OCI-LY3 (cell line): Measurements from ENCODE around the gene PPP1R14D.

Source experiments
- H2AFZ ChIP-seq: fragments of 200-600, 300-600 bp; shearing (Covaris generic); 2 replicates; pipeline ENCODE4 v1.6.0; 2014; ENCODE audit warnings: antibody characterized with exemption, low read depth, low read length
- H3K27ac ChIP-seq: fragments of 200-600, 300-600 bp; sonication (generic); 2 replicates; pipeline ENCODE4 v1.5.1; 2014; ENCODE audit warnings: mild to moderate bottlenecking, low read length, moderate library complexity, mixed read lengths
- H3K27me3 ChIP-seq: fragments of 200-600, 300-600 bp; sonication (generic); 2 replicates; pipeline ENCODE4 v1.6.1; 2014; ENCODE audit warnings: low read depth, low read length, mixed read lengths
- H3K36me3 ChIP-seq: fragments of 200-600, 300-600 bp; sonication (generic); replicated peaks from 2 replicates; pipeline ENCODE3; 2014; ENCODE audit warnings: low read depth, low read length, mixed read lengths
- H3K4me1 ChIP-seq: fragments of 300-600, 200-600 bp; sonication (generic); 2 replicates; pipeline ENCODE4 v1.6.1; 2014; ENCODE audit warnings: low read length, mixed read lengths
- H3K4me2 ChIP-seq: fragments of 200-600, 300-600 bp; sonication (generic); 2 replicates; pipeline ENCODE4 v1.6.1; 2014; ENCODE audit warnings: low read length, mixed read lengths
- H3K4me3 ChIP-seq: fragments of 300-600, 200-600 bp; sonication (generic); 2 replicates; pipeline ENCODE4 v1.5.1; 2014; ENCODE audit warnings: antibody characterized with exemption, mild to moderate bottlenecking, low read length, moderate library complexity
- H3K79me2 ChIP-seq: fragments of 300-600, 200-600 bp; shearing (Covaris generic); 2 replicates; pipeline ENCODE4 v1.6.1; 2014; ENCODE audit warnings: mild to moderate bottlenecking, low read length, mixed read lengths
- H3K9ac ChIP-seq: fragments of 300-600, 200-600 bp; shearing (Covaris generic); 2 replicates; pipeline ENCODE4 v1.6.0; 2014; ENCODE audit warnings: mild to moderate bottlenecking, low read length, moderate library complexity
- H3K9me3 ChIP-seq: fragments of 200-600, 300-600 bp; shearing (Covaris generic); 2 replicates; pipeline ENCODE4 v1.6.1; 2014; ENCODE audit warnings: low read length, mixed read lengths; ENCODE audit not compliant: insufficient read depth
- H4K20me1 ChIP-seq: fragments of 200-600, 300-600 bp; sonication (generic); 2 replicates; pipeline ENCODE4 v1.6.1; 2016; ENCODE audit warnings: low read length, mixed read lengths; ENCODE audit not compliant: insufficient read depth
- EZH2phosphoT487 ChIP-seq: fragments of 200-600 bp; shearing (Covaris generic); IDR thresholded peaks from 2 replicates; pipeline ENCODE4 v1.6.1; 2018; ENCODE audit warnings: antibody characterized with exemption, mixed run types, low read depth
- TF ChIP-seq, protein P1 (sequence below): fragments of 200-600, 300-600 bp; sonication (generic); IDR thresholded peaks from 2 replicates; pipeline ENCODE4 v1.5.1; 2014; ENCODE audit warnings: antibody characterized with exemption, low read length, low read depth

Gene PPP1R14D

DNA sequence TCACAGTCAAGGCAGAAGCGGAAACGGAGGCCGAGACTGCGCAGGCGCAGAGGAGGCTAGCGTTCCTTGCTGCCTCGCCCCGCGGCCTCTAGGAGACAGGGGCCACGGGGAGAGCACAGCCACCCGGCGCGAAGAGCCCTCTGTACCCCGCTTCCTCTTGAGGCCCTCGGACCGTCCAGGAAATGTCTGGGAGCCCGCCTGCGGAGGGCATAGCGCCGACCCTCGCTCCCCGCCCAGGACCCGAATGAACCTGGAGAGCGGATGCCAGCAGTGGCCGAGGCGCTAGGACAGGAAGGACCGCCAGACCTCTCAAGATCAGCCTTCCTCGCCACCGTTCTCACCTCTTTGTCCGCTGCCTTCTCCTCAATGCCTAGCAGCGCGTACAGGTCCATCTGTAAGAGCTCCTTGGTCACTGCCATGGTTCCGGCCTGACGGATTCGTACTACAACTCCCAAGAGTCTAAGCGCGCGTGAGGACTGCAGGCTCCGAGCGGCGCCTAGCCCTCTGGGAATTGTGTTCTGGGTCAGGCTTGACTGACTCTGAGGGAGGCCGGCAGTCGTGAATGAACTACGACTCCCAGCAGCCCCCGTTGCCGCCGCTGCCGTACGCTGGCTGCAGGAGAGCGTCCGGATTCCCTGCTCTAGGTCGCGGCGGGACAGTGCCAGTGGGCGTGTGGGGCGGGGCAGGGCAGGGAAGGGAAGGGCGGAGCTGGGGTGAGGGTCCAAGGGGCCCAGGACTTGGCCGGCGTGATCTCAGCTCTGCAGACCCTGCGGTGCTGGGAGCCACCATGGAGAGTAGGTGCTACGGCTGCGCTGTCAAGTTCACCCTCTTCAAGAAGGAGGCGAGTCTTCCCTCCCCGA is 21.2 kb downstream of the PPP1R14D start, which contains the start of the genes DNAJC17 and ZFYVE19:
Gene DNAJC17, minus strand, starts transcription at position 446 of the 860 bp plus-strand sequence. Its CDS starts 27 bp downstream, at position 419.
Gene ZFYVE19, plus strand, starts transcription at position 62 of the 860 bp plus-strand sequence. Its CDS starts 501 bp downstream, at position 563.
- no peak for TF ChIP-seq EZH2phosphoT487
- TF ChIP-seq, protein P1, sequence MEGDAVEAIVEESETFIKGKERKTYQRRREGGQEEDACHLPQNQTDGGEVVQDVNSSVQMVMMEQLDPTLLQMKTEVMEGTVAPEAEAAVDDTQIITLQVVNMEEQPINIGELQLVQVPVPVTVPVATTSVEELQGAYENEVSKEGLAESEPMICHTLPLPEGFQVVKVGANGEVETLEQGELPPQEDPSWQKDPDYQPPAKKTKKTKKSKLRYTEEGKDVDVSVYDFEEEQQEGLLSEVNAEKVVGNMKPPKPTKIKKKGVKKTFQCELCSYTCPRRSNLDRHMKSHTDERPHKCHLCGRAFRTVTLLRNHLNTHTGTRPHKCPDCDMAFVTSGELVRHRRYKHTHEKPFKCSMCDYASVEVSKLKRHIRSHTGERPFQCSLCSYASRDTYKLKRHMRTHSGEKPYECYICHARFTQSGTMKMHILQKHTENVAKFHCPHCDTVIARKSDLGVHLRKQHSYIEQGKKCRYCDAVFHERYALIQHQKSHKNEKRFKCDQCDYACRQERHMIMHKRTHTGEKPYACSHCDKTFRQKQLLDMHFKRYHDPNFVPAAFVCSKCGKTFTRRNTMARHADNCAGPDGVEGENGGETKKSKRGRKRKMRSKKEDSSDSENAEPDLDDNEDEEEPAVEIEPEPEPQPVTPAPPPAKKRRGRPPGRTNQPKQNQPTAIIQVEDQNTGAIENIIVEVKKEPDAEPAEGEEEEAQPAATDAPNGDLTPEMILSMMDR = no peak
- H3K4me1 ChIP-seq = peaks cover 12% of the 10 kb centered on the region
- no peaks in the 10 kb centered on the region for H3K36me3 ChIP-seq
- no peaks in the 10 kb centered on the region for H3K27me3 ChIP-seq
- H3K9me3 ChIP-seq = no peaks in the 10 kb centered on the region
- peak within 1 kb of the TSS; percentile 94 for H3K9ac ChIP-seq
- peaks cover 10% of the 10 kb centered on the region for H3K79me2 ChIP-seq
- H4K20me1 ChIP-seq = no peaks in the 10 kb centered on the region
- H3K4me3 ChIP-seq = peak within 1 kb of the TSS; percentile 83
- peak within 1 kb of the TSS; percentile 93 for H2AFZ ChIP-seq
- peak within 1 kb of the TSS; percentile 95 for H3K4me2 ChIP-seq
- H3K27ac ChIP-seq = peak within 1 kb of the TSS; percentile 79

- H3K27ac ChIP-seq = peak overlapping the region; percentile 79
Observed at GRCh38 chr15:40806672-40807027, 21.9 kb downstream of the PPP1R14D start.

GRCh38 chr15:40803688-40804087 is 24.8 kb downstream of the PPP1R14D start:
- H4K20me1 ChIP-seq = no peaks in the 10 kb centered on the region
- H3K27me3 ChIP-seq = no peaks in the 10 kb centered on the region
- H3K4me2 ChIP-seq = no peak overlapping the region
- TF ChIP-seq EZH2phosphoT487 = no peak
- TF ChIP-seq, protein P1 = no peak
- H3K36me3 ChIP-seq = no peaks in the 10 kb centered on the region
- H3K9me3 ChIP-seq = no peaks in the 10 kb centered on the region
- H3K27ac ChIP-seq = no peak overlapping the region
- H3K4me1 ChIP-seq = peaks cover 11% of the 10 kb centered on the region
- H3K9ac ChIP-seq = no peak overlapping the region
- H3K79me2 ChIP-seq = peaks cover 10% of the 10 kb centered on the region
- H2AFZ ChIP-seq = no peak overlapping the region
- no peak overlapping the region for H3K4me3 ChIP-seq

More at GRCh38 chr15:40806672-40807027, 21.9 kb downstream of the PPP1R14D start:
- peak overlapping the region; percentile 95 for H3K4me2 ChIP-seq
- peaks cover 10% of the 10 kb centered on the region for H3K79me2 ChIP-seq
- H3K4me3 ChIP-seq = peak overlapping the region; percentile 83
- H2AFZ ChIP-seq = peak overlapping the region; percentile 93
- no peaks in the 10 kb centered on the region for H3K27me3 ChIP-seq
- H3K9me3 ChIP-seq = no peaks in the 10 kb centered on the region
- TF ChIP-seq, protein P1 = no peak
- no peak for TF ChIP-seq EZH2phosphoT487
- no peaks in the 10 kb centered on the region for H3K36me3 ChIP-seq
- H3K4me1 ChIP-seq = peaks cover 12% of the 10 kb centered on the region
- peak overlapping the region; percentile 94 for H3K9ac ChIP-seq
- H4K20me1 ChIP-seq = no peaks in the 10 kb centered on the region

- no peak overlapping the region for H3K27ac ChIP-seq
- TF ChIP-seq EZH2phosphoT487 = no peak
- TF ChIP-seq, protein P1 = no peak
- no peak overlapping the region for H3K4me3 ChIP-seq
Observed at GRCh38 chr15:40803076-40803475, 25.4 kb downstream of the PPP1R14D start.

More at GRCh38 chr15:40803076-40803475, 25.4 kb downstream of the PPP1R14D start:
- no peaks in the 10 kb centered on the region for H3K27me3 ChIP-seq
- no peaks in the 10 kb centered on the region for H3K9me3 ChIP-seq
- H2AFZ ChIP-seq = no peak overlapping the region
- no peaks in the 10 kb centered on the region for H4K20me1 ChIP-seq
- no peaks in the 10 kb centered on the region for H3K36me3 ChIP-seq
- peaks cover 5% of the 10 kb centered on the region for H3K4me1 ChIP-seq
- H3K9ac ChIP-seq = no peak overlapping the region
- H3K4me2 ChIP-seq = no peak overlapping the region
- peaks cover 10% of the 10 kb centered on the region for H3K79me2 ChIP-seq
